HEK293 (cell line): ENCODE results near the gene HK2.

ENCODE experiments used
- CTCF ChIA-PET: fragments of 350-600 bp; formaldehyde crosslinking; extraction: SDS; loops from one replicate; lab custom pipeline; 2021; ENCODE audit warnings: antibody characterized with exemption; lab: Yijun Ruan, JAX
- POLR2A ChIA-PET: fragments of 300-600 bp; formaldehyde crosslinking; extraction: SDS; loops from one replicate; lab custom pipeline; 2020; ENCODE audit warnings: antibody characterized with exemption, inconsistent platforms; lab: Yijun Ruan, JAX
- H3K27ac ChIP-seq: fragments of 200-500 bp; sonication (Bioruptor generic); 2 replicates; pipeline ENCODE4 v1.5.1; 2014; ENCODE audit warnings: low read depth, low read length, control low read depth, inconsistent platforms; ENCODE audit errors: extremely low read depth
- H3K36me3 ChIP-seq, 2 experiments: fragments of 200-500 bp in 1 of 2; sonication (Bioruptor generic) in 1 of 2; 1 replicate in 1 of 2; 2 replicates in 1 of 2; pipeline ENCODE4 v1.5.1; 2014 to 2017; ENCODE audit warnings: inconsistent platforms in 2 of 2, low read length in 2 of 2; ENCODE audit not compliant: control insufficient read depth in 2 of 2, insufficient read depth in 1 of 2
- H3K4me1 ChIP-seq: fragments of 200-500 bp; sonication (Bioruptor generic); 2 replicates; pipeline ENCODE4 v1.5.1; 2014; ENCODE audit warnings: mild to moderate bottlenecking, low read length, inconsistent platforms; ENCODE audit not compliant: control insufficient read depth, insufficient read depth
- H3K4me3 ChIP-seq: 2 replicates; pipeline ENCODE4 v1.5.1; 2011; ENCODE audit warnings: low read depth, mild to moderate bottlenecking, control low read depth, low read length, moderate library complexity
- H3K9me3 ChIP-seq: fragments of 200-500 bp; sonication (Bioruptor generic); 2 replicates; pipeline ENCODE4 v1.5.1; 2014; ENCODE audit warnings: low read depth, low read length, inconsistent platforms; ENCODE audit not compliant: control insufficient read depth, insufficient read depth
- INSM2 ChIP-seq: fragments of 450-650 bp; formaldehyde crosslinking; IDR thresholded peaks from 2 replicates; pipeline ENCODE4 v1.5.1; 2016; ENCODE audit warnings: missing biosample characterization, missing genetic modification characterization
- KLF1 ChIP-seq: fragments of 450-650 bp; formaldehyde crosslinking; IDR thresholded peaks from 2 replicates; pipeline ENCODE4 v1.5.1; 2016; ENCODE audit warnings: missing biosample characterization, missing genetic modification characterization
- KLF17 ChIP-seq: fragments of 450-650 bp; formaldehyde crosslinking; IDR thresholded peaks from 2 replicates; pipeline ENCODE4 v1.5.1; 2016; ENCODE audit warnings: missing biosample characterization, missing genetic modification characterization
- PRDM1 ChIP-seq: fragments of 450-650 bp; formaldehyde crosslinking; IDR thresholded peaks from 2 replicates; pipeline ENCODE4; 2016; ENCODE audit warnings: missing biosample characterization, missing genetic modification characterization
- SCRT2 ChIP-seq: fragments of 450-650 bp; formaldehyde crosslinking; IDR thresholded peaks from 2 replicates; pipeline ENCODE4 v1.5.1; 2016; ENCODE audit warnings: missing biosample characterization, missing genetic modification characterization
- SP7 ChIP-seq: fragments of 450-650 bp; formaldehyde crosslinking; IDR thresholded peaks from 2 replicates; pipeline ENCODE4 v1.5.1; 2016; ENCODE audit warnings: missing biosample characterization, missing genetic modification characterization
- ZBTB11 ChIP-seq: fragments of 450-650 bp; formaldehyde crosslinking; conservative IDR thresholded peaks from 2 replicates; pipeline ENCODE4 v1.5.1; 2016; ENCODE audit warnings: low read depth, missing biosample characterization, missing genetic modification characterization
- ZBTB17 ChIP-seq: fragments of 450-650 bp; formaldehyde crosslinking; IDR thresholded peaks from 2 replicates; pipeline ENCODE4 v1.5.1; 2016; ENCODE audit warnings: missing biosample characterization, missing genetic modification characterization
- ZBTB7A ChIP-seq: fragments of 450-650 bp; formaldehyde crosslinking; IDR thresholded peaks from 2 replicates; pipeline ENCODE4 v1.5.1; 2016; ENCODE audit warnings: low read depth, missing biosample characterization, missing genetic modification characterization
- ZNF16 ChIP-seq: fragments of 450-650 bp; formaldehyde crosslinking; IDR thresholded peaks from 2 replicates; pipeline ENCODE4 v1.5.1; 2016; ENCODE audit warnings: low read depth, missing biosample characterization, missing genetic modification characterization
- ZNF394 ChIP-seq: fragments of 450-650 bp; formaldehyde crosslinking; IDR thresholded peaks from 2 replicates; pipeline ENCODE4 v1.5.1; 2016; ENCODE audit warnings: missing biosample characterization, missing genetic modification characterization, mild to moderate bottlenecking, moderate library complexity, borderline replicate concordance
- ZNF521 ChIP-seq: fragments of 450-650 bp; formaldehyde crosslinking; IDR thresholded peaks from 2 replicates; pipeline ENCODE4 v1.5.1; 2017; ENCODE audit warnings: missing biosample characterization, mild to moderate bottlenecking, missing genetic modification characterization
- ZNF560 ChIP-seq: fragments of 450-650 bp; formaldehyde crosslinking; IDR thresholded peaks from 2 replicates; pipeline ENCODE4 v1.5.1; 2017; ENCODE audit warnings: missing biosample characterization, missing genetic modification characterization, borderline replicate concordance
- ZNF629 ChIP-seq: fragments of 450-650 bp; formaldehyde crosslinking; IDR thresholded peaks from 2 replicates; pipeline ENCODE4 v1.5.1; 2017; ENCODE audit warnings: missing biosample characterization, missing genetic modification characterization
- ZNF768 ChIP-seq: fragments of 450-650 bp; formaldehyde crosslinking; IDR thresholded peaks from 2 replicates; pipeline ENCODE4 v1.5.1; 2018; ENCODE audit warnings: missing biosample characterization, mild to moderate bottlenecking, missing genetic modification characterization
- TF ChIP-seq, protein P1 (sequence below): sonication (generic); formaldehyde crosslinking; IDR thresholded peaks from 2 replicates; pipeline ENCODE4 v1.8.1; 2022; ENCODE audit warnings: mild to moderate bottlenecking, moderate library complexity, missing genetic modification reagents
- TF ChIP-seq, protein P2 (sequence below): fragments of 450-650 bp; formaldehyde crosslinking; IDR thresholded peaks from 2 replicates; pipeline ENCODE4 v1.5.1; 2016; ENCODE audit warnings: missing biosample characterization, missing genetic modification characterization
- TF ChIP-seq, protein P3 (sequence below): fragments of 450-650 bp; formaldehyde crosslinking; IDR thresholded peaks from 2 replicates; pipeline ENCODE4 v1.5.1; 2016; ENCODE audit warnings: missing biosample characterization, missing genetic modification characterization

The HK2 gene

DNA sequence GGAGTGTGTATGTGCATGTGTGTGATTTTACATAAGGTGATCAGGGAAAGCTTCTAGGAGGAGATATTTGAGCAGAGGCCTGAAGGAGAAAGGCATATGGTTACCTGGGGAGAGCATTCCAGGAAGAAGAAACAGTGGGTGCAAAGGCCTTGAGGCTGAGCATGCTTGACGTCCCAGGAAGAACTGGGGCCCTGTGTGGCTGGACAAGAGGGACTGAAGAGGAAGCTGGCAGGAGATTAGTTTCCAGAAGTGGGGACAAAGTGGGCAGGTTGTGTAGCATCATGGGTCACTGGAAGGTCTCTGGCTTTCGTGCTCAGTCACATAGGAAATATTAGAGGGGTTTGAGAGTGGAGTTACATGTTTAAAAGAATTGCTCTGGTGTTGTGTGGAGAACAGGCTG is 82.5 kb downstream of the HK2 start:
- Histone ChIP-seq H3K9me3 (no peaks in the 10 kb centered on the region), H3K27ac (no peak overlapping the region), H3K4me1 (no peaks in the 10 kb centered on the region), H3K4me3 (no peak overlapping the region), H3K36me3 (no peaks in the 10 kb centered on the region)
- ChIA-PET POLR2A (no interaction called here), CTCF (interaction anchor here (0.5 to 1.2 kb wide), 3 partner anchors 108 to 692 kb away, joined by 3 to 7 read pairs (median 3); no protein-coding TSS in a partner anchor)
- TF ChIP-seq SP7 (no peak), ZNF394 (tag by site-specific recombination) (no peak), ZNF768 (no peak), ZNF560 (tag by site-specific recombination) (no peak), ZNF521 (tag by site-specific recombination) (no peak), INSM2 (no peak), ZBTB7A (tag by site-specific recombination) (no peak), ZNF629 (tag by site-specific recombination) (no peak), ZBTB17 (tag by site-specific recombination) (no peak), KLF17 (tag by site-specific recombination) (no peak), ZNF16 (no peak), KLF1 (tag by site-specific recombination) (no peak), PRDM1 (tag by site-specific recombination) (no peak), SCRT2 (no peak), ZBTB11 (tag by site-specific recombination) (no peak)
- TF ChIP-seq, protein P1, sequence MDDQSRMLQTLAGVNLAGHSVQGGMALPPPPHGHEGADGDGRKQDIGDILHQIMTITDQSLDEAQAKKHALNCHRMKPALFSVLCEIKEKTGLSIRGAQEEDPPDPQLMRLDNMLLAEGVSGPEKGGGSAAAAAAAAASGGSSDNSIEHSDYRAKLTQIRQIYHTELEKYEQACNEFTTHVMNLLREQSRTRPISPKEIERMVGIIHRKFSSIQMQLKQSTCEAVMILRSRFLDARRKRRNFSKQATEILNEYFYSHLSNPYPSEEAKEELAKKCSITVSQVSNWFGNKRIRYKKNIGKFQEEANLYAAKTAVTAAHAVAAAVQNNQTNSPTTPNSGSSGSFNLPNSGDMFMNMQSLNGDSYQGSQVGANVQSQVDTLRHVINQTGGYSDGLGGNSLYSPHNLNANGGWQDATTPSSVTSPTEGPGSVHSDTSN (CRISPR knock-in tag) = no peak
- TF ChIP-seq, protein P2, sequence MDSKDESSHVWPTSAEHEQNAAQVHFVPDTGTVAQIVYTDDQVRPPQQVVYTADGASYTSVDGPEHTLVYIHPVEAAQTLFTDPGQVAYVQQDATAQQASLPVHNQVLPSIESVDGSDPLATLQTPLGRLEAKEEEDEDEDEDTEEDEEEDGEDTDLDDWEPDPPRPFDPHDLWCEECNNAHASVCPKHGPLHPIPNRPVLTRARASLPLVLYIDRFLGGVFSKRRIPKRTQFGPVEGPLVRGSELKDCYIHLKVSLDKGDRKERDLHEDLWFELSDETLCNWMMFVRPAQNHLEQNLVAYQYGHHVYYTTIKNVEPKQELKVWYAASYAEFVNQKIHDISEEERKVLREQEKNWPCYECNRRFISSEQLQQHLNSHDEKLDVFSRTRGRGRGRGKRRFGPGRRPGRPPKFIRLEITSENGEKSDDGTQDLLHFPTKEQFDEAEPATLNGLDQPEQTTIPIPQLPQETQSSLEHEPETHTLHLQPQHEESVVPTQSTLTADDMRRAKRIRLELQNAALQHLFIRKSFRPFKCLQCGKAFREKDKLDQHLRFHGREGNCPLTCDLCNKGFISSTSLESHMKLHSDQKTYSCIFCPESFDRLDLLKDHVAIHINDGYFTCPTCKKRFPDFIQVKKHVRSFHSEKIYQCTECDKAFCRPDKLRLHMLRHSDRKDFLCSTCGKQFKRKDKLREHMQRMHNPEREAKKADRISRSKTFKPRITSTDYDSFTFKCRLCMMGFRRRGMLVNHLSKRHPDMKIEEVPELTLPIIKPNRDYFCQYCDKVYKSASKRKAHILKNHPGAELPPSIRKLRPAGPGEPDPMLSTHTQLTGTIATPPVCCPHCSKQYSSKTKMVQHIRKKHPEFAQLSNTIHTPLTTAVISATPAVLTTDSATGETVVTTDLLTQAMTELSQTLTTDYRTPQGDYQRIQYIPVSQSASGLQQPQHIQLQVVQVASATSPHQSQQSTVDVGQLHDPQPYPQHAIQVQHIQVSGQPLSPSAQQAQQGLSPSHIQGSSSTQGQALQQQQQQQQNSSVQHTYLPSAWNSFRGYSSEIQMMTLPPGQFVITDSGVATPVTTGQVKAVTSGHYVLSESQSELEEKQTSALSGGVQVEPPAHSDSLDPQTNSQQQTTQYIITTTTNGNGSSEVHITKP (tag by site-specific recombination) = no peak
- TF ChIP-seq, protein P3, sequence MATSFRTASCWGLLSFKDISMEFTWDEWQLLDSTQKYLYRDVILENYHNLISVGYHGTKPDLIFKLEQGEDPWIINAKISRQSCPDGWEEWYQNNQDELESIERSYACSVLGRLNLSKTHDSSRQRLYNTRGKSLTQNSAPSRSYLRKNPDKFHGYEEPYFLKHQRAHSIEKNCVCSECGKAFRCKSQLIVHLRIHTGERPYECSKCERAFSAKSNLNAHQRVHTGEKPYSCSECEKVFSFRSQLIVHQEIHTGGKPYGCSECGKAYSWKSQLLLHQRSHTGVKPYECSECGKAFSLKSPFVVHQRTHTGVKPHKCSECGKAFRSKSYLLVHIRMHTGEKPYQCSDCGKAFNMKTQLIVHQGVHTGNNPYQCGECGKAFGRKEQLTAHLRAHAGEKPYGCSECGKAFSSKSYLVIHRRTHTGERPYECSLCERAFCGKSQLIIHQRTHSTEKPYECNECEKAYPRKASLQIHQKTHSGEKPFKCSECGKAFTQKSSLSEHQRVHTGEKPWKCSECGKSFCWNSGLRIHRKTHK (tag by site-specific recombination) = no peak
